GM23248 (cell line): ENCODE data around the gene SLC45A1.

ENCODE experiments used
- EZH2 ChIP-seq: fragments of 200-600 bp; sonication (generic); IDR thresholded peaks from 2 replicates; pipeline ENCODE4 v1.6.1; 2018; ENCODE audit warnings: antibody characterized with exemption, mild to moderate bottlenecking; ENCODE audit not compliant: insufficient read depth, poor library complexity, severe bottlenecking
- EZH2phosphoT487 ChIP-seq: fragments of 200-600 bp; sonication (generic); IDR thresholded peaks from 2 replicates; pipeline ENCODE4 v1.6.1; 2018; ENCODE audit warnings: antibody characterized with exemption, moderate library complexity, mild to moderate bottlenecking, low read depth; ENCODE audit not compliant: insufficient read depth

- TF ChIP-seq EZH2, result no peak
- TF ChIP-seq EZH2phosphoT487, result no peak
Measured at GRCh38 chr1:8378178-8378577, 60.3 kb downstream of the SLC45A1 start.
